Loucy (cell line): ENCODE results near the gene WSB2.

Source experiments
- EZH2phosphoT487 ChIP-seq: fragments of 200-600 bp; IDR thresholded peaks from 2 replicates; pipeline ENCODE4 v1.6.1; 2018; ENCODE audit warnings: antibody characterized with exemption, mild to moderate bottlenecking, moderate library complexity, borderline replicate concordance
- TF ChIP-seq, protein P1 (sequence below): fragments of 200-600 bp; sonication (generic); conservative IDR thresholded peaks from 2 replicates; pipeline ENCODE4 v1.5.1; 2014; ENCODE audit warnings: mild to moderate bottlenecking, antibody characterized with exemption, low read length

DNA sequence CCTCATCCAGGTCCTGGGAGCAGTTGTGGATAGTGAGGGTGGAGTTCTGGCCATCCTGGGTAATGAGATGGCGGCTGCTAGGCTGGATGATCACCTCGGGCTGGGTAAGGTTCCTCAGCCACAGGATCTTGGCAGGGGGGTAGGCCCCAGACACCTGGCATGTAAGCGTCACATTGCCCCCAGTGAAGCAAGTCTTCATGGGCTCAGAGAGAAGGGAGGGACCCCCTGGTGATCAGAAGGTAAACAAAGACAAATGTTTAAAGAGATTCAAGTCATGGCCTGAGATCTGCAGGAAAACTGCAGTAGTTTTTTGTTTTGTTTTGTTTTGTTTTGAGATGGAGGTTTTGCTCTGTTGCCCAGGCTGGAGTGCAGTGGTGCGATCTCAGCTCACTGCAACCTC is 12.8 kb upstream of the WSB2 start:
- TF ChIP-seq, protein P1, sequence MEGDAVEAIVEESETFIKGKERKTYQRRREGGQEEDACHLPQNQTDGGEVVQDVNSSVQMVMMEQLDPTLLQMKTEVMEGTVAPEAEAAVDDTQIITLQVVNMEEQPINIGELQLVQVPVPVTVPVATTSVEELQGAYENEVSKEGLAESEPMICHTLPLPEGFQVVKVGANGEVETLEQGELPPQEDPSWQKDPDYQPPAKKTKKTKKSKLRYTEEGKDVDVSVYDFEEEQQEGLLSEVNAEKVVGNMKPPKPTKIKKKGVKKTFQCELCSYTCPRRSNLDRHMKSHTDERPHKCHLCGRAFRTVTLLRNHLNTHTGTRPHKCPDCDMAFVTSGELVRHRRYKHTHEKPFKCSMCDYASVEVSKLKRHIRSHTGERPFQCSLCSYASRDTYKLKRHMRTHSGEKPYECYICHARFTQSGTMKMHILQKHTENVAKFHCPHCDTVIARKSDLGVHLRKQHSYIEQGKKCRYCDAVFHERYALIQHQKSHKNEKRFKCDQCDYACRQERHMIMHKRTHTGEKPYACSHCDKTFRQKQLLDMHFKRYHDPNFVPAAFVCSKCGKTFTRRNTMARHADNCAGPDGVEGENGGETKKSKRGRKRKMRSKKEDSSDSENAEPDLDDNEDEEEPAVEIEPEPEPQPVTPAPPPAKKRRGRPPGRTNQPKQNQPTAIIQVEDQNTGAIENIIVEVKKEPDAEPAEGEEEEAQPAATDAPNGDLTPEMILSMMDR, result no peak
- TF ChIP-seq EZH2phosphoT487, result no peak
